NCI-H1417 treated with DMSO at 0.1 percent for 48 hours (cell line): ENCODE measurements around the gene PSAPL1.

Source experiments
- DNase-seq: peaks from one replicate; lab custom pipeline; 2025; lab: John Stamatoyannopoulos, UW

The PSAPL1 gene

DNA sequence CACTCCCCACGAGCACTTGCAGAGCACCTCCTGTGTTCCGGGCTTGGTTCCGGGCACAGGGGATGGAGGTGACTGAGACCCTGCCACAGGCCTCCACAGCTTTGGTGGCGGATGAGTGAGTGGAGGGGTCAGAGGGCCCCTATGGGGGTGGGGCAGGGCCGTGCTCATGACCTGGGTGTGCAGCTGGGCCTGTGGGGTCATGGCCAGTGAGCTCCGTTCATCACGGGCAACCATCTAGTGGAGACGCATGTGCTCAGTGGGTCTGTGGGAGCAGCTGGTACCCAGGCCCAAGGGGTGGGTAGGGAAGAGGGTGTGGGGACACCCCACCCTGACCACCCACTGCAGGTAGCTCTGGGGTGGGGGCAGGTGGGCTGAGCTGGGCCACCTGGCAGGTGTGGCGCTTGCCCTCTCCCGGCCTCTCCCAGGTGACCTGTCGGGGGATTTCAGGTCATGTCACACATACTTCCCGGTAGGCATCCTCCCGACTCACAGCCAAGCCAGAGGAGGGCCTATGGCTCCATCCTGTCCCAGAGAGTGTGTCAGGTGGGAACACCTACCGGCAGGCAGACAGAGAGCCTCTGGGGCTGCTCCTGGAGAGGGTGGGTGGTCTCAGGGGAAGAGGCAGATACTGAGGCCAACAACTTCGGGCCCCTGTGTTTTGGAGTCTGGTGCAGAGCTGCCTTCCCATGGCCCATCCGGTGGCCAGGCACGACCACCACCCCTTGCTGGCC, 3.6 kb downstream of the PSAPL1 start:
- no peak for DNase-seq

DNA sequence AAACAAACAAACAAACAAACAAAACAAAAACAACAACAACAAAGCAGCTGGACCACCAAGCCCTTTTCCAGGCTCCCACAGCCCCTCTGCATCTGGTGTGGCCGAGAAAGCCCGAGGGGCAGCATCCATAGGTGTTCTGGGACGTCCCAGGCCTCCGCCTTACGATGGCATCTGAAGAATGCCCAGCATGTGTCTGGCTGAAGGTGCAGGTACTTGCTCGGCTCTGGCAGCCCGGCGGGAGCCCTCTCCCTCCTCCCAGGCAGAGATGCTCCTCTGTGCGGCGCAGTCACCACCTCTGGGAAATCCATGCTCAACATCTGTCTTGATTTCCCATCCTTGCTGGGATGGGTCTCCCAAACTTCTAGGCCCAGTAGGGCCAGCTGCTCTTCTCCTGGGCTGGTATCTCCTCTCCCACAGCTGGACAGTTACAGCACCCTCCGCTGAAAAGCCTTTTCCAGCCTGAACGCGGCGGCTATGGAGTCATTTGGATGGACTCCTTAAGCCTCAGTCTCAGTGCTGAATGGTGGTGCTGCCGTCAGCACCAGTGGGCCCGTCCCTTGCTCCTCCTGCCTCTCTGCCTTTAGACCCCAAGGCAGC, 4.3 kb downstream of the PSAPL1 start:
- DNase-seq: no peak

DNA sequence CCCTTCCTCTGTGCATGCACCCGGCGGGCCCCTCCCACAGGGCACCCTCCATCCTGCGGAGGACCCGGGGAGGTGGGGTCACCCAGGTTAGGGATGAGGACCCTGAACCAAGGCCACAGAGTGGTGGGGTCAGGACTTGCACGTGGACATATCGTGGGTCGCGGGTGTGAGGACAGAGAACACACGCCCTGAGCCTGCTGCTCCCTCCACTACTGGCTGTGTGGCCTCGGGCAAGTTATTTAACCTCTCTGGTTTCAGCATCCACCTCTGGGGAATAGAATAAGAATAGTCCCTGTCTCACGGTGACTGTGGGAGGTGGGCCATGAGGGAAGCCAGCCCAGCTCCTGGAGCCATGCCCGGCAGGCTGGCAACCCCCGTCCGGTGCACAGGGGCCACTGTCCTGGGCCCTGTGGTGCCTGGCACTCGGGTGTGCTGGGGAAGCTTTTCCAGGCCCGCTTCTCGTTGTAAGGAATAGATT, 5.1 kb downstream of the PSAPL1 start:
- no peak for DNase-seq

DNA sequence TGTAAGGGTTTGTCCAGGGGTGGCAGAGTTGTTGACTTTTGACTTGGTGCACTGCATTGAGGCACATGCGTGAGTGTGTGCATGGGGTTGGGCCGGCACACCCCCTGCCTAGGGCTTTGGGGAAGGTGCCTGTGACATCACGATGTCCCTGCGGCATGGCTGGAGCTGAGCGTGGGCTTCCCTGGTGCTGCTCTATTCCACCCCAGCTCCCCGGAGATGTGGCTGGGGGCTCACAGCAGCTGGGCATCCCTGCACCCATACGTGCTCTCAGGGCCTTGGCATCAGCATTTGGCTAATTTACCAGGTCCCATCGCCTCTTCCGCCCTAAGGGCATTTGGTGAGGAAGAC, 5.7 kb downstream of the PSAPL1 start:
- DNase-seq: no peak

DNA sequence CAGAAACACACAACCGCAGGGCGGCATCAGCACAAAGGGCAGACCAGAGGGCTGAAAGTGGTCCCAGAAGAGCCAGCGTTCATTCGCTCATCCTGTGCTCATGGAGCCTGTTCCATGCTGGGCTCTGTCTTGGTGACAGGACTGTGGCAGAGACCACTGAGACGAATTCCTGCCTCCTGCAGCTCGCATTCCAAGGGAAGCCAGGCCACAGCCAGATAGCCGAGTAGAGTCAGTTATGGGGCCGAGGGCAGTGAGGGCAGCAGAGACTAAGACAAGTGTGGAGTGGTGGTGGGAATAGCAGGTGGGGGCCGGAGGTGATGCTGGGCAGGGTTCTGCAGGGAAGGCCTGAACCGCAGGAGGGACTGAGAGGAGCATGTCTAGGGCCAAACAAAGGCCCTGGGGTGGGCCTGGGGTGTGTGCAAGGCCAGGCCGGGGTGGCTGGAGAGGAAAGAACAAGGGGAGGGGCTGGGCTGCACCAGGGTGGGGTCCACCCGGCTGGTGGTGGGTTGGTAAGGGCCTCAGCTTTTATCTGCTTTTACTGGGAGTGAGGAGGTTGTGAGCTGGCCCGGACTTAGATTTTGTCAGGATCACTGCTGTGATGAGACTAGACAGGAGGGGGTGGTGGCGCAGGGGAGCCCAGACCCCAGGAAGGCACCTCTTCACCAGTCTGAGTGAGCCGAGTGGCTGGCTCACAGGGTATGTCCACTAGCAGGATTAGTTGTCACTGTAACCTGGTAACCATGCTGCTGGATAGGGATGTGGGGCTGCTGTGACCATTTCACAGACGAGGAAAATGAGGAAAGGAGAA, 6.3 kb downstream of the PSAPL1 start:
- DNase-seq: no peak

DNA sequence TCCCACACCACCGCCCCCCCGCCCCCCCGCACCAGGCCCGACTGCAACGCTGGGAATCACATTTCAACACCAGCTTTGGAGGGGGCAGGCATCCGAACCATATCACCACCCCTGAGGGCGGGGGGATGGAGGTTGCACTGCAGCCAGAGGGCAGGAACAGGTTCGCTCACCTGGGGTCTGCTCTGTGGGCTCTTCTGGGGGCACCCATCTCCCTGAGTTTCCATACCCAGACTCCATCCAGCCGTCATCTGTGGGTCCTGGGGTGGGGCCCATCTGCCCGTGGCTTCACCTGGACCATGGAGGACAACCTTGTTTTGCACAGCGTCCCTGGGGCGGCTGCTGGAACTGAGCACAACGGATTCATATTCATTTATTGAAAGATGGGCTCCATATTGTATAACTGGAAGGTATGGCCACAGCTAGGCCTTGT, 6.9 kb downstream of the PSAPL1 start:
- DNase-seq: no peak

DNA sequence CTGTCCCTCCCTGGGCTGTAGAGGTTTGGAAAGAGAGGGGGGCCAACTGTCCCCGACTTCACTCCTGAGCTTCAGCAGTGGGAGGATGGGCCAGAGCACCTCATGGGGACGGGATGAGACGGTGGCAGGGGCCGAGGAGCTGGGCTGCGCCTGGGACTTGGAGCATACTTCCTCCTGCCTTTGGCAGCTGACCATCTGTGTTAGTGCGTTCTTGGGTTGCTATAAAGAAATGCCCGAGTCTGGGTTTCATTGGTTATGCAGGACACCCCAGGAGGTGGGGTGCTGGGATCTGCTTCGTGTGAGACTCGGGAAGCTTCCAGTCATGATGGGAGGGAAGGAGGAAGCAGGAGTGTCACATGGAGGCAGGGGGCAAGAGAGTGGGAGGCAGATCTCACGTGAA, 7.4 kb downstream of the PSAPL1 start:
- DNase-seq: no peak

DNA sequence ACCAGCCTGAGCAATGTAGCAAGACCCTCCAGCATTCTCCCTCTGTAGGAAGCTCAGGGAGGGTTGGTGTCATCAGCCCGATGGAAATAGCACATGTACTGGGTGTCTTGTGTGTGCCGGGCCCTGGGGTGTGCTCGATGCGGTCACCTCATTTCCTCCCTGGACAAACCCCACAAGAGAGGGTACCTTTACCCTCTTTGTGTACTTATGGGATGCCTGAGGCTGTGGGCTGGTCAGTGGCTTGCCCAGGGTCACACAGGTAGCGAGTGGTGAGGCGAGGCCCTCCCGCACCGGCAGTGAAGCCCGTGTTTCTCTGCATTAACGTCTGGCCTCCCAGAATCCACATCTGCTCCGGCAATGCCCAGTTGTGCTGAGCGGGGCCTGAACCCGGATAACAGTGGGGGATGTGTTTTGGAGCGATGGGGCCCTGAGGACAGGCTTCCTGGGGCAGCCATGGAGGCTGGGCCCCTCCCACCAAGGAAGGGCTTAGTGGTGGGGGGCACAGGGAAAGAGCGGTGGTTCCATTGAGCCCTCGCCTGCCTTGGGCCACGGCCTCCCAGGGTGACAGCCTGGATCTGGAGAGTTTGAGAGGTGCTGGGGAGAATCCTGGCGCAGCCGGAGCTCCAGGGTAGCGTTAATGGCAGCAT, 8.1 kb downstream of the PSAPL1 start:
- no peak for DNase-seq

DNA sequence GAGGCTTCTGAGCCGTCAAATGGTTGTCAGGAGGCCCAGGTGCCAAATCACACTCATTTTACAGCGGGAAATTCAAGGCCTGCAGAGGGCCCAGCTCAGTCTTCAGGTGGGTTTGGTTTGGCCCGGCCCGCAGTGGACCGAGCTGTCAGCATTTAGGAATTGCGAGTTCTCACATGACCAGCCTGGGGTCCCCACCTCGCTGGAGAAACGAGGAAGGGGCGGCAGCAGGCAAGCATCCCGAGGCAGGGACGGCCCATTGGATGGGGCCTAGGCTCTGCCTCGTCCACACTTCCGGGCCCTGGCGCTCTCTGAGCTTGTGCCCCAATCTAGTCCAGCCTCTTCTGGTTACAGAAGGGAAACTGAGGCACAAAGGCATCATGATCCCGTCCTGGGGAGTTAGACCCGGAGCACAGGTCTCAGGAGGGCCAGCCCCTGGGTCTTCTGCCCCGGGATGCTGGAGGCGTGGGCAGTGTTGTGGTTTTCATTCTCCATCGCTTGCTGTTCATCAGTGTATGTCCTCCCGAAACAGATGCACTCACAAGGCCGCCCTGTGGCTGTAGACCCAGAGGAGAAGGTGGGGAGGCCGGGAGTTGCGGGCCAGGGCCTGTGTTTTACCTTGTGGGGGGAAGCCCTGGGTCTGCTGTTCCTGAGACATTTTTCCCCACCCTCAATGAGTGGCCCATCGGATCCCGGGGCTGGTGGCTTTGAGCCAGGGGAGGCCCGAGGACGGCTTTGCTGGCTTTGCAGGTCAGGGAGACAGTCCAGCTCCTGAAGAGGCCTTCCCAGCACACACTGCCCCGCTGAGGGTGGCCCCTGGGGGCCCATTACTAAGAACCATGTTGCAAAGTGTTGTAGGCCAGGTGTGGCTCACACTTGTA, 8.9 kb downstream of the PSAPL1 start:
- DNase-seq: no peak

DNA sequence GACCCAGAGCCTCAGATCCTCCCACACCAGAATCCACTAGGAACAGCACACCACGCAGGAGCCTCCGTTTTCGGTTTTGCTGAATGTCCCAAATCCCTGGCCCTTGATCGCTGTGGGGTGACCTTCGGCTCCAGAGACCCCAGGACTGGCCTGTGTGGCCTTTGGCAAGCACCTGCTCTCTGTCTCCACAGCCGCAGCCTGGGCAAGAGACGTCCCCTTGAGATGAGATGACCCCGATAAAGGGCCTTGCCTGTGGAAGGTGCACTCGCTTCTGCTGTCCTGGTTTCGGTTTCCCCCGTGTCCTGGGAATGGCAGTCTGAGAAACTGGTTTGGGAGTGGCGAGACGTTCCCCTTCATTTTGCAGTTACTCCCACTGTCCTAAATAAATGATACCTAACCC, 9.6 kb downstream of the PSAPL1 start:
- no peak for DNase-seq

DNA sequence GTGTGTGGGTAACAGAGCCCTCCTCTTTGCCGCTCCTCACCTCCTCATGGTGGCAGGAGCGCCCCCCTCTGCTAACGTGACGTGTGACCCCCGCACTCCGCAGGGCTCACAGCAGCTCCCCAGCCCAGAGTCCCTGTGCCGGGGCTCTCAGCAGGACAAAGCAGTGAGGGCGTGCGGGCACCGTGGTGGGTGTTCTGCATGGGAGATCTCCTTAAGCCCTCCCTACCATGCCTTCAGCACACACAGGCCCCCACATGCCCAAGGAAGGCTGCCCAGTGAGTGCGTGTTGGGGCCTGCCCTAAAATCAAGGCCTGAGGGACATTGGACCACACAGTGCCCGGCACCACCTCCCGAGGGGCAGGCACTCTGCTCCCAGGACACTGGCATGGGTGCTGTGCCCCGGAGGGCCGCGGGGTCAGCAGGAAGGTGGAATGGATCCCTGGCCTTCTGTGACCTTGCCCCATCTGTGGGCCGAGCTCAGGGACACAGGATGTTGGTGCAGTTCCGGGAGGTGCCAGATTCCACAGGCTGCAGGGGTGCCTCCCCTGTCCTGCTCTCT, 10.1 kb downstream of the PSAPL1 start:
- DNase-seq: no peak

DNA sequence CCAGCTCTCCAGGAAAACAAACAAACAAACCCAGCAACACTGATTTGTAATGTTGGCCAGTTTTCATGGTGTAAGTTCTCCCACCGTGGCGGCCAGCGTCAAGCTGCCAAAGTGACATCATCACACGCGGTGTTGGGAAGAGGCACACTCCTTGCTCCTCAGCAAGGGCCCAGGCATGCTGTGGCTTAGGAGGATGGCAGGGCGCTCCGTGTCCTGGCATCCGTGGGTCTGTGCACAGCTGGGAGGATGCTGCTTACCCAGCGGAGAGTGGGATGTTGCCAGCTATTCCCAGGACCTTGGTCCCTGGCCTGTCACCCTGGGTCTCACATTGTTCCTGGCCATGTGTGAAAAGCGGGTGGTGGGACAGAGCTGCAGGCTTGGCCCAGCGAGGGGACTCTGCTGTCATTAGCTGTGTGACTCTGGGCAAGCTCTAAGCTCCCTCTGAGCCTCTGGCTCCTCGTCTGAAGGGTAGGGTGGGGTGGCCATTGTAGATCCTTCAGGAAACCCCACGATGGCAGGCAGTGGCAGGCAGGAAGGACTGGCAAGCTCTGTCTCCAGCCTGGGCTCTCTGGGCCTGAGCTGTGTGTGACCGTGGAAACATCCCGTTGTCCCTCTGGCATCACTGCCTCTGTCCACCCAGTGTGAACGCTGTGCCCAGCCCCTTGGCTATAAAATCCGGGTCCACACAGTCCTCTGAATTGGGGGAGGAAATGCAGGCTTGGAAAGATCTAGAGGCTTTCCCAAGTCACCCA, 10.8 kb downstream of the PSAPL1 start:
- no peak for DNase-seq

DNA sequence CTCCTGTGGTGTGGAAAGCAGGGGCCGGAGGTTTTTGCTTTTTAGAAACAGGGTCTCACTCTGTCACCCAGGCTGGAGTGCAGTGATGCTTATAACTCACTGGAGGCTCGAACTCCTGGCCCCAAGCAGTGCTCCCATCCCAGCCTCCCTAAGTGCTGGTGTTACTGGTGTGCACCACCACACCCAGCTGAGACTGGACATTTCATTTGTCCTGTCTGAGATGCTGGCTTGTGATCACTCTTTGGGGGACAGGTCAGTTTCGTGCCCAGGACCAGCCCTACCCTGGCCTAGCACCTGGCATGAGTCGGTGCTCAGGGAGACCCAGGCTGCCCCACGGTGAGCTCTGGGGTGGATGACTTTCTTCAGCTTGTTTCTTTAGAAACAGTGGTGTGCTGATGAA, 11.3 kb downstream of the PSAPL1 start:
- DNase-seq: no peak

DNA sequence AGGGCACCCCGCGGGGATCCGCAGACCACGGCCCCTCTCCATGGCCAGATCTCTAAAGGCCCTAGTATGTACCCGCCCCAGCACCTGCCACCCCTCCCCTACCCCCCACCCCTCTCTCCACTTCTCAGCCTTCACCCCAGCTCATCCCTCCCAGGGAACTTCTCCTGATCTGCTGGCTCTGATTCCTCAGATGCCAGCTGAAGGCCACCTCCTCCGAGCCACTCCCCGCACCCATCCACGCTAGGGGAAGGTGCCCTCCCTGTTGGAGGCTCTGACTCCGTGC, 11.9 kb downstream of the PSAPL1 start:
- DNase-seq: no peak

DNA sequence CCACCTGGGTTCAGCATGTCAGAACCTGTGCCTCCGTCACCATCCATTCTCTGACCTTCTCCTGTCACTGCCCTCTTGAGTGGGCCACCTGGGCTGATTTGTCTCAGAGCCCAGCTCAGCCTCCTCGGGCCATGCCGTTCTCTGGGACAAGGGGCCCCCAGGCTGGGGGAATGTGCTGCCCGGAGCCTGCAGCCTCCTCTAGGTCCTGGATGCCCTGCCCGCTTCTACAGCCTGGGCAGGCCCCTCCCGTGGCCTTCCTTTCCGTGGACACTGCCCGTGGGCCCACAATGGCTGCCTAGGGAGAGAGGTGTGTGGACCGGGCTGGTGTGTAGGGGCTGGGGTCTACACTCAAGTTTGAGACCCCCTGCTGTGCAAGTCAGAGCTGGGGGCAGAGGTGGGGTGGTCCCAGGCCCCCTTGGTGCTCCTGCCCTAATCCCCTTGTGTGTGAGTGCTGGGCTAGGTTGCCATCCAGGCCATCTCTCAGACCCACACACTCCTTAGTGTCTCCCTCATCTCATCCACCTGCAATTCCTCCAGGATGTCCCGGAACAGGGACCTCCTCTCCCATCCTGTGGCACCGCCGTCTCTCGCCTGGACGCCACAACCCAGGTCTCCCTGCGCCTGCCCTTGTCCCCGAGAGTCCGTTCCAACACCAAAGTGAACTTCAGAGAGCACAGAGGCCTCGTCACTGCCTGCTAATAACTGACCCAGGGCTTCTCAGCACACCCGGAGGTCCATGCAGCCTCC, 12.4 kb downstream of the PSAPL1 start:
- DNase-seq: no peak

DNA sequence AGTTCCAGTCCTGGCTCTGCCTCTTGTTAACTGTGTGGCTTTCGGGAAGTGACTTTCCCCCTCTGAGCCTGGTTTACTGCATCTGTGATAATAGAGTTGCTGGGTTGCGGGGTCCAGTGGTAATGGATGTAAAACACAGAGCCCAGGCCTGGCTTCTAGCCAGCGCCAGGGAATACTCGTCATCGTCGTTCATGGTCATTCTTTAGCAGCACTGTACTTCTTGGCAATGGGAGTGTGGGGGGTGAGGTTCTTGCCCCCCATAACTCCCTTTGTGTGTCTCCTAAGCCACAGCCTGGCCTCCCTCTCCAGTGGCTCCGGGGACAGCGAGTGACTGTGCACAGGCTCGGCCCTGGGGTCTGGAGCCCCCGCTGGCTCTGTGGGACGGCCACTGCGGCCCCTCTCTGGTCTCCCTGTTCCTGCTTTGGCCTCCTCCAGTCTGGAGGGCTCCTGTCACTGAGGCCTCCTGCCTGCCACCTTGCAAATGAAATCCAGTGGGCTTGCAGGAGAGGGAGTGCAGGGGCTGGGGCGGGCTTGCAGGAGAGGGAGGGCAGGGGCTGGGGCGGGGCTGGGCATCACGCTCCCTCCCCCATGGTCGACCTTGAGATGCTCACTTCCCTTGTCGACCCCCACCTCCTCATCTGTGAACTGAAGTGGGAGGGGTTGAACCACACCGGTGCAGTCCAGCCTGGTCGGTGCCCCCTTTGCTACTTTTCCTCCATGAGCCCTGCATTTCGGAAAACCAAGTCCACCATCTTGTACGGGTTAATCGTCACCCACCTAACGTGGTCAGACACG, 13.2 kb downstream of the PSAPL1 start:
- no peak for DNase-seq

DNA sequence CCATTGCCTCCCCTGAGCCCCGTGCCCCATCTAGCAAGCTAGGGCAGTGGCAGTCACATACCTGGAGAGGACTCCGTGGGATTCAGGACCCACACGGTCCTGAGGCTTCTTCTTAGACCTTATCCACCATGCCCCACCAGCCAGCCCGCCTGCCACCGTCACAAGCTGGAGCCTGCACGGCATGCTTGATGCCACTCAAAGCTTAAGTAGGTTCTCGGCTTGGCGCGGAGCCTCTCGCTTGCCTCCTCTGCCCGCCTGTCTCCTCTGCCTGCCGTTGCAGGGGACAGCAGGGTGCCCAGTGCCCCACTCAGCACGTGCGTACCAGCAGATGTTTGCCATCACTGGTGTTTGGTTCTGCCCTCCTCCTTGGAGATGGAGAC, 14.1 kb downstream of the PSAPL1 start:
- no peak for DNase-seq

DNA sequence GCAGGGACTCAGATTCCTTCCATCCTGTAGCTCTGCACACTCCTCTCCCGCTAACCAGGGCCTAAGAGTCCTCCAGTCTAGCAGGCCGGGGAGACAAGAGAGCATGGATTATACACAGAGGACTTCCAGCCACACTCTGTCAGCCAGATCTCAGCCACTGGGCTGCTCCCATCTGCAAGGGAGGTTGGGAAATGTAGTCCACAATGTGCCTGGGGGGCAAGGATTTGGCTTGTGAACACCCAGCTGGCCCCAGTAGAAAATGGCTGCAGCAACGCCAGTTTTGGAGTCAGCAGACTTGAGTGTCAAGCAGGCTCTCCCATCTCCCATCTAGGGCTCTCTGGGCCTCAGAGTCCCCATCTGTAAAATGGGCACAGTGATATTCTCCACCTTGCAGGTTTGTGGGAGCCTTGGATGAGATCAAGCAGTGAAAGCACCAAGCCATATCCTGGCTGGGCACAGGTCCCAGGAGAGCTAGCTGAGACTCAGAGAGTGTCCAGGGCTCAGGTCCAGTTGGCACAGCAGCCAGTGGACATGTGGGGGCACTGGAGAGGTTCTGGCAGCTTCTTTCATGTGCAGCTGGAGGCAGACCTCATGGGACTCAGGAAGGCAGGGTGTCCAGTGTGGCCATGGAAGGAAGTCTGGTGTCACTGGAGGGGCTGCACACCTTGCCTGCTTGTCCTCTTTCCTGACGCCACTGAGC, 14.6 kb downstream of the PSAPL1 start:
- no peak for DNase-seq
